Parathyroid adenoma (tissue), 2 donors: ENCODE results near the gene PHF12.

Source experiments
- H2AFZ ChIP-seq: fragments of 300-600 bp; sonication (generic); one replicate; pipeline ENCODE4 v1.7.0; 2017; ENCODE audit warnings: antibody characterized with exemption, mild to moderate bottlenecking
- H3K27ac ChIP-seq: fragments of 300-600 bp; sonication (generic); one replicate; pipeline ENCODE4 v1.7.0; 2017
- H3K27me3 ChIP-seq: fragments of 300-600 bp; sonication (generic); one replicate; pipeline ENCODE4 v1.7.0; 2017; ENCODE audit warnings: low read length; ENCODE audit not compliant: control insufficient read depth, insufficient read depth
- H3K36me3 ChIP-seq: fragments of 300-600 bp; sonication (generic); one replicate; pipeline ENCODE4 v1.7.0; 2017; ENCODE audit warnings: low read length; ENCODE audit not compliant: control insufficient read depth, insufficient read depth
- H3K4me1 ChIP-seq: fragments of 300-600 bp; sonication (generic); one replicate; pipeline ENCODE4 v1.7.0; 2017; ENCODE audit warnings: control low read depth
- H3K4me2 ChIP-seq: fragments of 300-600 bp; sonication (generic); one replicate; pipeline ENCODE4 v1.7.0; 2017; ENCODE audit warnings: low read length
- H3K4me3 ChIP-seq: fragments of 300-600 bp; sonication (generic); one replicate; pipeline ENCODE4 v1.7.0; 2017; ENCODE audit warnings: low read depth, low read length
- H3K79me2 ChIP-seq: fragments of 300-600 bp; sonication (generic); one replicate; pipeline ENCODE4 v1.7.0; 2017; ENCODE audit warnings: control low read depth
- H3K9ac ChIP-seq: fragments of 300-600 bp; sonication (generic); one replicate; pipeline ENCODE4 v1.7.0; 2017; ENCODE audit warnings: mild to moderate bottlenecking
- H3K9me3 ChIP-seq: fragments of 300-600 bp; sonication (generic); one replicate; pipeline ENCODE4 v1.7.0; 2017; ENCODE audit warnings: low read length; ENCODE audit not compliant: control insufficient read depth
- TF ChIP-seq, protein P1 (sequence below): fragments of 300-600 bp; sonication (generic); IDR thresholded peaks from one replicate; pipeline ENCODE4 v1.7.0; 2017; ENCODE audit warnings: antibody characterized with exemption, mild to moderate bottlenecking
- donor health status: primary hyperparathyroidism.

Gene PHF12

DNA sequence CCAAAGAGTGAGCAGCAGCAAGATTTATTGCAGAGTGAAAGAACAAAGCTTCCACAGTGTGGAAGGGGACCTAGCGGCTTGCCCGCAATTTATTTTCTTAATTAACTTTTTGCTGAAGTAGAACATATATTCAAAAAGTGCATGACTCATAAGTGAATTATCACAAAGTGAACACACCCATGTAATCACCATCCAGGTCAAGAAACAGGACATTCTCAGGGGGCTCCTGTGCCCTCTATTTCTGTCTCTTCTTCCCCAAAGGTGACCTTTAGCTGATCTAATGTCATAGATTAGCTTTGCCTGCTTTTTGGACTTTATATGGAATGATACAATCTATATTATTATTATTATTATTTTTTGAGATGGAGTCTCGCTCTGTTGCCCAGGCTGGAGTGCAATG, 76.6 kb downstream of the PHF12 start:
- Histone ChIP-seq H3K9ac (no peak overlapping the region), H2AFZ (no peak overlapping the region), H3K4me3 (no peak overlapping the region), H3K36me3 (no peaks in the 10 kb centered on the region), H3K27ac (no peak overlapping the region), H3K27me3 (no peaks in the 10 kb centered on the region), H3K9me3 (no peaks in the 10 kb centered on the region), H3K4me1 (no peaks in the 10 kb centered on the region), H3K79me2 (no peaks in the 10 kb centered on the region), H3K4me2 (no peak overlapping the region)
- TF ChIP-seq, protein P1, sequence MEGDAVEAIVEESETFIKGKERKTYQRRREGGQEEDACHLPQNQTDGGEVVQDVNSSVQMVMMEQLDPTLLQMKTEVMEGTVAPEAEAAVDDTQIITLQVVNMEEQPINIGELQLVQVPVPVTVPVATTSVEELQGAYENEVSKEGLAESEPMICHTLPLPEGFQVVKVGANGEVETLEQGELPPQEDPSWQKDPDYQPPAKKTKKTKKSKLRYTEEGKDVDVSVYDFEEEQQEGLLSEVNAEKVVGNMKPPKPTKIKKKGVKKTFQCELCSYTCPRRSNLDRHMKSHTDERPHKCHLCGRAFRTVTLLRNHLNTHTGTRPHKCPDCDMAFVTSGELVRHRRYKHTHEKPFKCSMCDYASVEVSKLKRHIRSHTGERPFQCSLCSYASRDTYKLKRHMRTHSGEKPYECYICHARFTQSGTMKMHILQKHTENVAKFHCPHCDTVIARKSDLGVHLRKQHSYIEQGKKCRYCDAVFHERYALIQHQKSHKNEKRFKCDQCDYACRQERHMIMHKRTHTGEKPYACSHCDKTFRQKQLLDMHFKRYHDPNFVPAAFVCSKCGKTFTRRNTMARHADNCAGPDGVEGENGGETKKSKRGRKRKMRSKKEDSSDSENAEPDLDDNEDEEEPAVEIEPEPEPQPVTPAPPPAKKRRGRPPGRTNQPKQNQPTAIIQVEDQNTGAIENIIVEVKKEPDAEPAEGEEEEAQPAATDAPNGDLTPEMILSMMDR = no peak

DNA sequence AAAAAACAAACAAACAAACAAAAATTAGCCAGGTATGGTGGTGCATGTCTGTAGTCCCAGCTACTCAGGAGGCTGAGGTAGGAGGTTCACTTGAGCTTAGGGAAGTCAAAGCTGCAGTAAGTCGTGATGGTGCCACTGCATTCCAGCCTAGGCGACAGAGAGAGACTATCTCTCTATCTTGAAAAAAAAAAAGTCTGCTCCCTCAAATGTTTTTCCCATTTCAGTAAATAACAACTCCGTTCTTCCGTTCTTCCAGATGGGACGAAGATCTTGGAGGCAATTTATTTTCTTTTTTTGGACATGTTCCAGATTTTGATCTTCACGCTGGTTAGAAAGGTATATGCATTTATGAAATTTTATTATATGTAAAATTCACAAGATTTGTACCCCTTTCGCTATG, 77.5 kb downstream of the PHF12 start:
- H3K27ac ChIP-seq = no peak overlapping the region
- no peak overlapping the region for H3K9ac ChIP-seq
- TF ChIP-seq, protein P1 = no peak
- H3K27me3 ChIP-seq = no peaks in the 10 kb centered on the region
- H3K4me1 ChIP-seq = no peaks in the 10 kb centered on the region
- H2AFZ ChIP-seq = no peak overlapping the region
- H3K4me2 ChIP-seq = no peak overlapping the region
- no peak overlapping the region for H3K4me3 ChIP-seq
- H3K36me3 ChIP-seq = no peaks in the 10 kb centered on the region
- H3K79me2 ChIP-seq = no peaks in the 10 kb centered on the region
- H3K9me3 ChIP-seq = no peaks in the 10 kb centered on the region

GRCh38 chr17:28871056-28871579, 80.2 kb downstream of the PHF12 start:
- H2AFZ ChIP-seq = no peak overlapping the region

GRCh38 chr17:28867276-28867675, 84.0 kb downstream of the PHF12 start:
- no peak overlapping the region for H2AFZ ChIP-seq
- H3K4me1 ChIP-seq = no peaks in the 10 kb centered on the region
- no peak overlapping the region for H3K4me3 ChIP-seq
- no peak overlapping the region for H3K9ac ChIP-seq
- H3K27me3 ChIP-seq = no peaks in the 10 kb centered on the region
- no peak overlapping the region for H3K27ac ChIP-seq
- no peaks in the 10 kb centered on the region for H3K9me3 ChIP-seq
- no peaks in the 10 kb centered on the region for H3K36me3 ChIP-seq
- H3K4me2 ChIP-seq = no peak overlapping the region
- H3K79me2 ChIP-seq = no peaks in the 10 kb centered on the region
- TF ChIP-seq, protein P1 = no peak

More at GRCh38 chr17:28871056-28871579, 80.2 kb downstream of the PHF12 start:
- Histone ChIP-seq H3K36me3 (no peaks in the 10 kb centered on the region), H3K9me3 (no peaks in the 10 kb centered on the region), H3K4me2 (no peak overlapping the region), H3K4me1 (no peaks in the 10 kb centered on the region), H3K4me3 (no peak overlapping the region), H3K27me3 (no peaks in the 10 kb centered on the region), H3K79me2 (no peaks in the 10 kb centered on the region), H3K27ac (no peak overlapping the region), H3K9ac (no peak overlapping the region)
- TF ChIP-seq, protein P1 = no peak
